C1 segment of cervical spinal cord (tissue), 14 donors: ENCODE measurements around the gene FUT9.

Experiments
- DNase-seq, 14 donors: peaks; one replicate each; lab custom pipeline; 2025; lab: John Stamatoyannopoulos, UW

FUT9 gene

GRCh38 chr6:96015518-96016333, at the start of gene FUT9:
TSS of gene FUT9 (plus strand) at chr6:96015974. CDS start at chr6:96203156, 187,182 bp downstream.
- peak; percentile 14 to 95 (median 90) for DNase-seq

DNA sequence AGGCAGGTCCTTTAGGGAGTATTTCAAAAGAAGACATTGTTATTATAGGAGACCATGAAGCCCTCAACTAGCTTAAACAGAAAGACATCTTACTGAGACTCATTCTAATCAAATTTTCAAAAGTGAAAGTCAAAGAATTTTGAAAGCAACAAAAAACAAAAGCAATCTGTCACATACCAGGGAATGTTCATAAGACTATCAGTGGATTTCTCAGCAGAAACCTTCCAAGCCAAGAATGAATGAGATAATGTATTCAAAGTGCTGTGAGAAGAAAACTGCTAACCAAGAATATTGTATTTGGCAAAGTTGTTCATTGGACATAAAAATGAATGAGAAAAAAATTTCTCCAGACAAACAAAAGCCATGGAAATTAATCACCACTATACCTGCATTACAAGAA, 48.2 kb upstream of the FUT9 start:
- DNase-seq: no peak

DNA sequence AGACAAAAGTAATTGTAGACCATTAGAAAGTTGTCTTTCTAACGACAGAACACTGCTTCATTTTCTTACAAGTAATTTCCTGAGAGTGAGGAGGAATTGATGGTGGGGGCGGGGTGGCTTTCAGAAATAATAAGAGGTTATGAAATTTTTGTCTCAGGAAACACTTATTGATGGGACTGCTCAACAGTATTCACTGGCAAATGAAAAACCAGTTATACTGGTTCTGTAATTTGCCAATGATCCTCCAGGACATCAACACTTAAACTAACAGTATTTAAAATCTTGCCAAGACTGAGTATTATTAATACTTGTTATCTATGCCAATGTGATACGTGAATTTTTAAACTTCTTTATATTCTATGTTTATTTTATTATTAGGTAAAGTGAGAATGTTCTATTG, 41.8 kb upstream of the FUT9 start:
- no peak for DNase-seq

- DNase-seq: no peak
Measured at GRCh38 chr6:95978230-95978629, 37.5 kb upstream of the FUT9 start.

DNA sequence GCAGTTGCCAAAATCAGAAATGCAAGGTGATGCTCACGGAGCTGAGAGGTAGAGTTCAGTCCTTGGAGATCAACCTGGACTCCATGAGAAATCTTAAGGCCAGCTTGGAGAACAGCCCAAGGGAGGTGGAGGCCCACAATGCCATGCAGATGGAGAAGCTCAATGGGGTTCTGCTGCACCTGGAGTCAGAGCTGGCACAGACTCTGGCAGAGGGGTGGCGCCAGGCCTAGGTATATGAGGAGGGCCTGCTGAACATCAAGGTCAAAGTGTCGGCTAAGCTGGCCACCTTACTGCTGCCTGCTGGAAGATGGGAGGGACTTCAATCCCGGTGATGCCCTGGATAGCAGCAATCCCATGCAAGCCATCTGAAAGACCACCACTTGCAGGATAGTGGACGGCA, 23.9 kb upstream of the FUT9 start:
- DNase-seq: no peak

DNA sequence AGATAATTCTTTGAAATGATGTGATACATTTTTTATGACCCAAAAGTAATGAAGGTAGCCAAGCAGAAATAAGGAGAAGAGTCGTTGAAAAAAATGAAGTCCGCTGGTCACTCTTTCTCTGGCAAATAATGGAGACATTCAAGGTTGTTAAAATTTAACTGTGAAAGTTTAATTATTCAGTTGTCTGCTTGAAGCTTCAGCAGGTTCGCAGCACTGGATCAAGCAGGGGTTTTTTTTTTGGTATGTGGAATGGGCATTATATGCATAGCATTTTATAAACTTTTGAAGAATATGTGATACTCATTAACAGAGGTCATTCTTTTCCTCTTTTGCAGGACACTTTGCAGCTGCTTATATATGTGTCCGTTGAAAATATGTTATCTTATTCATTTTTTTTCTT, 21.6 kb upstream of the FUT9 start:
- no peak for DNase-seq

DNA sequence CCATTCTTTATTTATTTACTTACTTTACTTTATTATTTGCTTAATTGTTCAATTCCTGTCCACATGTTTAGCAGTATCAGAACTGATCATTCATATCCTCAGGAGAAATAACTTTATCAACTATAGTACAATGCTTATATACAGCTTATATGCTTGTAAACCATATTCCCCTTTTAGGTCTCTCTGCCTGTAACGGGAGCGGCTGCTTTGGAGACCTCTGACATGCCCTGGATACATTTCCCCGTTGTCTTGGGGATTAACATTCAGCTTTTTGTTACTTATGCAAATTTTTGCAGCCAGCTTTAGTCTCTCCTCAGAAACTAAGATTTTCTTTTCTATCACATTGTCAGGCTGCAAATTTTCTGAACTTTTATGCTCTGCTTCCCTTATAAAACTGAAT, 17.6 kb upstream of the FUT9 start:
- DNase-seq: no peak

GRCh38 chr6:96001891-96002575, 13.7 kb upstream of the FUT9 start:
- no peak for DNase-seq

DNA sequence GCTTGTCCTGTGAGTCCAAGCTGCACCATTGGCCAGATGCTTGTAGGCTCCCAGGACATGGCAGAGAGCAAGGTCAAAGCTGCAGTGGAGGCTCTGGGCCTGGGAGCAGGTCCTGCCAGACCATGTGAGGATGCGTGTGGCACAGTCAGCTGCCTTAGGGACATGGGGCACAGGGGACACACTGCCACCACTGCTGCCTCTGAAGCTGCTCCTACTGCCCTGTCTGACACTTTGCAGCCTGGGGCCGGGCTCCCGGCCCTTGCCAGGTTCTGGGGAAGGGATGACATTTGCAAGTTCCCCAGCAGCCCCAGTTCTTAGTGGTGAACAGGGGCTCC, 13.2 kb upstream of the FUT9 start:
- DNase-seq: no peak

DNA sequence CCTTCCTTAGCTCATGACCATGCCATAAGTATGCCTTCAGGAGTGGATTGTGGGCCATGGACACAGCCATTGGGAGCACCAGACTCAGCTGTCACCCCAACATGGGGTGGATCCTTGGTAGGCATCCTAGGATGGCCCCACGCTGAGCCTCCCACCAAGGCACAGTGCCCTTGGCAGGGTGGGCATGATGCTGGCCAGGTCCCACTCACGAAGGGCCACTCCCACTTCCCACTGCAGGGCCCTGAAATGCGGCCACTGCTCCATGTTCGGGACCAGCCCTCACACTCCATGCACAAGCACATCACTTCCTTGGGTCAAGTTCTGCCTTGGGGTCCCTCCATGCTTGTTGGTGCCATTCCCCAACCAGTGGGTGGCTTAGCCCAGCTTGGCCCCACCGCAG, 12.9 kb upstream of the FUT9 start:
- no peak for DNase-seq

- no peak for DNase-seq
Measured at GRCh38 chr6:96007663-96008062, 8.1 kb upstream of the FUT9 start.

DNA sequence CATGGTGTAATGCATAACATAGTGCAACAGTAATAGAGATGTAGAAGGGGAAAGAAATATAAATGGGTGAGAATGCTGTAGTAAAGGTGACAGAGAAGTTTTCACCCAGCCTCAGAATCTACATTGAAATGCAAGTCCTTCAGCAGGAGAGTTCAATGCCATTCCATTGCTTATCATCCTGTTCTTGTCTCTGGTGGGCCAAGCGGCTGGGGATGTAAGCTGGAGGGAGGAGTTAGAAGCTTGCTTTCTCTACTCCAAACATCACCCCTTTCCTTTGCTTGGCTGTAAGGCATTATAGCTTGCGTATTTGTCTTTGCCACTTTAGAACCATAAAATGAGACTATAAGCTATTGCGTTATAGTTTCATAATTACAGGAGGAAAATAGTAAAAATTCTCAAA, 2.2 kb upstream of the FUT9 start:
- DNase-seq: no peak

- DNase-seq: peak in 8 of 14 donors; percentile 52 to 93 (median 89)
Measured at GRCh38 chr6:96014846-96015517, 792 bp upstream of the FUT9 start.

DNA sequence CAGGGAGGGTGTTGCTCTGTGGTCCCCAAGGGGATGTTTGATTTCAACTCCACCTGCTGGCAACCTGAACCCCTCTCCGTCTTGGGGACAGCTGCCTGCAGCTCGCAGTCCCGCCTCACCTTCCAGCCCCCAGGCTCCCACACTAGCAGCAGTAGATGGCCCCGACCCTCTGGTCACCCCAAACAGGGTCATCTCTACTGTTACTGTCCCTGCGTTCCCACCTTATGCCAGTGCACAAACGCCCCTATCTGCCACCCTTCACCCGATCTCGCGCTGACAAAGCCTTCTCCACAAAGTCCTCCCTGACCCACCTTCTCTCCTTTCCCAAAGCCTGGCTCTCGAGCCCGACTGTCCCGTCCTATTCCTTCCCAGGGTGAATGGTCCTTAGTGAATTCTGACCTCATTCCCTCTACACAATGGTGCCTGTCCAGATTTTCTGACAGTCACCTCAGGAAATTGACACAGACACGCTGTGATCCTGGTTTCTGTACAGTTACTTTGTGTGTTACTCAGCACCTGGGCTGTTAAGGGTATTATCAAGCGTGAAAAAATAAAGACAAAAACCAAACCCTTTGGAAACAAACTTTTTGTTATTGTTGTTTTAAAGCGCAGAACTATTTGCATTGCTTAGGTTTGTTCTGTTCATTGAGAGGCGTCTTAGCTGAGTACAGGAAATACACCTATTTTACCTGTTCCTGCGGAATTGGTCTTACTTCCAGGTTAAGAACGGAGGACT, 728 bp downstream of the FUT9 start:
- DNase-seq: peak in 7 of 14 donors; percentile 23 to 77 (median 69)

DNA sequence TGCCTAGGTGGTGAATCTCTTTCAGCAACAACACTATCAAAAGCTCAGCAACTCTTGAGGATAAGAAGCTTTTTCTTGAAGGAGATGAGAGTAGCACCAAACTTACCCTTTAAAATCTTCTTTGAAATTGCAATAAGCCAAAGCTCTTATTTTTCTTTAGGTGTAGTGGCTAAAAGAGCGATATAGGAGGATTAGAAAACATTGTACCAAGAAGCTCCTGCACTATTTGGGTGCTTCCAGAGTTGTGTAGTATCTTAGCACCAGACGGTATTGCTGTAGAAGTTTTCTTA, 1.2 kb downstream of the FUT9 start:
- DNase-seq: no peak

DNA sequence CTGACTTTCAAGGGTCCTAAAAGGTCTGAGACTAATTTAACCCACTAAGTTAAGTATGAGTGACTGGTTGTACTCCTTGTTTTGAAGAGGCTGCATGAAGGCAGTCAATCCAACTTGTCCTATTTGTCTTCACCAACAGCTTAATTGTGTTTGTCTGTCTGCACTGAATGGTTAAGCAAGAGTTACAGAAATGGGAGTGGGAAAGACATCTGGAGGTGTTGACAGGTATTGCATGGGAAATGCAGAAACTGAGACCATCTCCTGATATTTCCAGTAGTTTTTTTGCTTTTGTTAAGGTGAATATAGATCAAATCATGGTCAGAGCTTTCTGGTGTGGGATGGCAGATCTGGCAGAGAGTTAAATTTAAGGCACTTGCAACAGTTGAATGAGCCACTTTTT, 6.5 kb downstream of the FUT9 start:
- no peak for DNase-seq

GRCh38 chr6:96032661-96033060, 16.9 kb downstream of the FUT9 start:
- DNase-seq: no peak

- DNase-seq: no peak
Measured at GRCh38 chr6:96051555-96051954, 35.8 kb downstream of the FUT9 start.

GRCh38 chr6:96058082-96058481, 42.3 kb downstream of the FUT9 start:
- DNase-seq: no peak

- no peak for DNase-seq
Measured at GRCh38 chr6:96059586-96059985, 43.8 kb downstream of the FUT9 start.

DNA sequence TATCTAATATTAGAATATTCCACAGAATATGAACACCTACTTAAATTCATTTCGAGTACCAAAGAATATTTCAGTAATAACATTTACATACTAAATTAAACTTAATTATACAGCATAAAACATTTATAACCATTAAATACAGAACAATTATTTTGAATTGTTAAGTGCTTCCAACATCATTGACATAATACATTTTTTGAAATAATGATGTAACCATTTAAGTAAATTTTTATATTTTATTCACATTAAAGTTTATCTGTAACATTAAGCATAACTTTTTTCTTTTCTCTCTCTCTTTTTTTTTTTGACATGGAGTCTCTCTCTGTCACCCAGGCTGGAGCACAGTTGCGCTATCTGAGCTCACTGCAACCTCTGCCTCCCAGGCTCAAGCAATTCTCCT, 44.5 kb downstream of the FUT9 start:
- DNase-seq: no peak

- DNase-seq: no peak
Measured at GRCh38 chr6:96065213-96065612, 49.4 kb downstream of the FUT9 start.
